ENCODE results near the gene NAA40. TPM values are rescaled to one million over a fixed set of nuclear protein-coding genes. Genes with fewer than 3 reads are reported as not detected.

NAA40 gene
- total RNA-seq, 1 donor from 2014 or later: 8.3 TPM

Other genes starting within 250 kb of the NAA40 start
- 9.1 and 9.6 TPM in 2 replicates for gene ZFTA, start 170.2 kb upstream of the NAA40 start, total RNA-seq
- gene SPINDOC, start 125.5 kb upstream of the NAA40 start, total RNA-seq: 8.1 and 8.9 TPM in 2 replicates
- 6.8 and 9.9 TPM in 2 replicates for gene MARK2, start 99.9 kb upstream of the NAA40 start, total RNA-seq
- under 0.01 and 0.22 TPM in 2 replicates for gene RCOR2, start 21.8 kb upstream of the NAA40 start, total RNA-seq
- 319 and 338 TPM in 2 replicates for gene COX8A, start 35.6 kb downstream of the NAA40 start, total RNA-seq
- gene OTUB1, start 47.4 kb downstream of the NAA40 start, total RNA-seq: 46.2 and 51.6 TPM in 2 replicates
- not detected in 2 replicates for gene FLRT1, start 96.9 kb downstream of the NAA40 start, total RNA-seq
- gene MACROD1, start 227.1 kb downstream of the NAA40 start, total RNA-seq: 21.6 and 31.5 TPM in 2 replicates
- gene STIP1, start 247.2 kb downstream of the NAA40 start, total RNA-seq: 93.5 and 111 TPM in 2 replicates